Esophagus squamous epithelium (tissue), 4 donors: ENCODE measurements around the gene ACSF3.

ENCODE experiments used
- CTCF ChIP-seq, 6 experiments: fragments of 450-650 bp in 4 of 6; fragments of 200-600 bp in 2 of 6; sonication (generic) in 2 of 6; IDR thresholded peaks; one replicate each; pipeline ENCODE4 v1.5.1; 2016 to 2019; ENCODE audit warnings: antibody characterized with exemption in 6 of 6, mild to moderate bottlenecking in 4 of 6, moderate library complexity in 4 of 6
- POLR2A ChIP-seq, 4 donors: fragments of 450-650 bp; IDR thresholded peaks; one replicate each; pipeline ENCODE4 v1.6.1; 2017; ENCODE audit warnings: antibody characterized with exemption in 4 of 4, mild to moderate bottlenecking in 4 of 4, moderate library complexity in 3 of 4

GRCh38 chr16:89123831-89124100, 30.1 kb downstream of the ACSF3 start:
- TF ChIP-seq CTCF (IDR thresholded peaks at IDR 0.05) (no peak), POLR2A (IDR thresholded peaks at IDR 0.05) (no peak)
